PC-3 (cell line): Measurements from ENCODE around the gene PIANP. TPM values are rescaled to one million over a fixed set of nuclear protein-coding genes. Genes with fewer than 3 reads are reported as not detected.

ENCODE experiments used
- ATAC-seq: fragments of 200-7000 bp; cut with Tn5 transposase; 2 replicates; pipeline ENCODE4 v1.9.1; 2020; ENCODE audit warnings: mild to moderate bottlenecking, moderate library complexity
- BruUV-seq: library from RNA; stranded (reverse); fragments of 400-500 nt; replicated peaks from 2 replicates; lab custom pipeline; 2021; lab: Mats Ljungman, UMichigan
- CTCF ChIA-PET: fragments of 300-600 bp; sonication (Branson Sonifier 250); formaldehyde crosslinking; loops from one replicate; lab custom pipeline; 2022; ENCODE audit warnings: antibody characterized with exemption; lab: Charles Lee
- POLR2A ChIA-PET: fragments of 300-600 bp; sonication (Branson Sonifier 250); formaldehyde crosslinking; loops from one replicate; lab custom pipeline; 2022; ENCODE audit warnings: antibody characterized with exemption; ENCODE audit not compliant: unreplicated experiment; lab: Charles Lee
- DNase-seq: peaks from one replicate; pipeline ENCODE4 v3.0.0-alpha.2; 2015
- H2AFZ ChIP-seq: fragments of 300-600 bp; sonication (generic); 2 replicates; pipeline ENCODE4 v1.6.0; 2016; ENCODE audit warnings: antibody characterized with exemption, low read length
- H3F3A ChIP-seq: fragments of 300-600 bp; sonication (generic); one replicate; pipeline ENCODE4 v1.6.0; 2017; ENCODE audit warnings: antibody characterized with exemption, low read length, control low read depth, mild to moderate bottlenecking; ENCODE audit not compliant: unreplicated experiment
- H3K27ac ChIP-seq: fragments of 300-600 bp; sonication (generic); 2 replicates; pipeline ENCODE4 v1.5.1; 2016; ENCODE audit warnings: mild to moderate bottlenecking, low read length
- H3K27me3 ChIP-seq: fragments of 300-600 bp; sonication (generic); 2 replicates; pipeline ENCODE4 v1.6.1; 2016; ENCODE audit warnings: low read length, mixed read lengths
- H3K36me3 ChIP-seq: fragments of 300-600 bp; sonication (generic); 2 replicates; pipeline ENCODE4 v1.6.1; 2016; ENCODE audit warnings: low read depth, mixed run types, low read length, mixed read lengths
- H3K4me1 ChIP-seq: fragments of 300-600 bp; sonication (generic); 2 replicates; pipeline ENCODE4 v1.5.1; 2016; ENCODE audit warnings: low read length; ENCODE audit not compliant: insufficient read depth
- H3K4me2 ChIP-seq: fragments of 300-600 bp; sonication (generic); 2 replicates; pipeline ENCODE4 v1.6.0; 2016; ENCODE audit warnings: low read length
- H3K4me3 ChIP-seq: fragments of 300-600 bp; sonication (generic); 2 replicates; pipeline ENCODE4 v1.5.1; 2016; ENCODE audit warnings: mild to moderate bottlenecking, low read length, mixed read lengths
- H3K79me2 ChIP-seq: fragments of 300-600 bp; sonication (generic); 2 replicates; pipeline ENCODE4 v1.6.1; 2017; ENCODE audit warnings: low read length, mixed read lengths
- H3K9ac ChIP-seq: fragments of 300-600 bp; sonication (generic); 2 replicates; pipeline ENCODE4 v1.6.0; 2016; ENCODE audit warnings: mild to moderate bottlenecking, low read length
- H3K9me2 ChIP-seq: fragments of 300-600 bp; sonication (generic); replicated peaks from 2 replicates; pipeline ENCODE4 v1.6.1; 2016; ENCODE audit warnings: mixed run types, low read length, mixed read lengths
- H3K9me3 ChIP-seq: fragments of 300-600 bp; sonication (generic); 2 replicates; pipeline ENCODE4 v1.6.1; 2016; ENCODE audit warnings: low read length, mixed read lengths
- H4K20me1 ChIP-seq: fragments of 300-600 bp; sonication (generic); 2 replicates; pipeline ENCODE4 v1.6.1; 2016; ENCODE audit warnings: low read length, mixed read lengths
- EZH2 ChIP-seq: fragments of 300-600 bp; sonication (generic); IDR thresholded peaks from one replicate; pipeline ENCODE4 v1.6.1; 2017; ENCODE audit warnings: antibody characterized with exemption, mild to moderate bottlenecking, low read length; ENCODE audit not compliant: unreplicated experiment
- EZH2phosphoT487 ChIP-seq: fragments of 300-600 bp; sonication (generic); IDR thresholded peaks from 2 replicates; pipeline ENCODE4 v1.6.1; 2018; ENCODE audit warnings: mild to moderate bottlenecking, antibody characterized with exemption, low read length, borderline replicate concordance
- intact Hi-C: fragments of 100-400 bp; cut with micrococcal nuclease; formaldehyde crosslinking; loops from 2 replicates; pipeline ENCODE4 v1.9.0; 2023
- total RNA-seq: library from RNA; depleted of rRNA; stranded (reverse); fragments of >200 nt; gene quantifications from 2 replicates; pipeline ENCODE4 v1.2.3, GENCODE V29; 2014
- TF ChIP-seq, protein P1 (sequence below): fragments of 300-600 bp; sonication (generic); conservative IDR thresholded peaks from 2 replicates; pipeline ENCODE4 v1.5.1; 2017; ENCODE audit warnings: antibody characterized with exemption, low read depth, mild to moderate bottlenecking, low read length

The PIANP gene
- total RNA-seq, 1 experiment from 2014 or later = not detected

DNA sequence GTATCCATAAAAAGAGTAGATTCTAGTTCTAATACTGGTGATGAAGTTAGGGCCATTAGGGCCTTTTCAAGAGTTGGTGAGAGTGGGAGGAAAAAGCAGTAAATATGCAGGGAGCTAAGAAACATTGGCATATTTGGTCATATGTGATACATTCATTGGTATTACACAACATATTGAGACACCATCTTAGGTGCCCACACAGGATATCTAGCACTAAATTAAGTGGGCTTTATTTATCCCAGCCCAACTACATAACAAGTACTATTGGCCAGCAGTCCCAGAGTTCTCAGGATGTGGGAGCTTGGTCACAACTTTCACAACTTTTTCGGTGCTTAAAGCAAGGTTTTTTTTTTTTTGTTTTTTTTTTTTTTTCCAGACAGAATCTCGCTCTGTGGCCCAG, 35.7 kb downstream of the PIANP start:
- no peak overlapping the region for H3K4me2 ChIP-seq
- peaks cover 11% of the 10 kb centered on the region for H3K79me2 ChIP-seq
- H4K20me1 ChIP-seq = no peaks in the 10 kb centered on the region
- ATAC-seq (no peak), DNase-seq (no peak)
- BruUV-seq = no TSS peak
- ChIA-PET CTCF (no interaction called here), POLR2A (interaction anchor here (0.5 to 0.6 kb wide), 2 partner anchors 25 to 277 kb away, joined by 7 to 9 read pairs; partner anchors contain the start of gene ZNF384)
- H3K36me3 ChIP-seq = peaks cover 13% of the 10 kb centered on the region; the same call in 1 of the 2 replicates
- no peaks in the 10 kb centered on the region for H3K9me2 ChIP-seq
- H3K27me3 ChIP-seq = no peaks in the 10 kb centered on the region
- H3K27ac ChIP-seq = no peak overlapping the region
- H2AFZ ChIP-seq = no peak overlapping the region
- no peak overlapping the region for H3K9ac ChIP-seq
- H3K4me1 ChIP-seq = peaks cover 8% of the 10 kb centered on the region; the same call in 1 of the 2 replicates
- TF ChIP-seq, protein P1, sequence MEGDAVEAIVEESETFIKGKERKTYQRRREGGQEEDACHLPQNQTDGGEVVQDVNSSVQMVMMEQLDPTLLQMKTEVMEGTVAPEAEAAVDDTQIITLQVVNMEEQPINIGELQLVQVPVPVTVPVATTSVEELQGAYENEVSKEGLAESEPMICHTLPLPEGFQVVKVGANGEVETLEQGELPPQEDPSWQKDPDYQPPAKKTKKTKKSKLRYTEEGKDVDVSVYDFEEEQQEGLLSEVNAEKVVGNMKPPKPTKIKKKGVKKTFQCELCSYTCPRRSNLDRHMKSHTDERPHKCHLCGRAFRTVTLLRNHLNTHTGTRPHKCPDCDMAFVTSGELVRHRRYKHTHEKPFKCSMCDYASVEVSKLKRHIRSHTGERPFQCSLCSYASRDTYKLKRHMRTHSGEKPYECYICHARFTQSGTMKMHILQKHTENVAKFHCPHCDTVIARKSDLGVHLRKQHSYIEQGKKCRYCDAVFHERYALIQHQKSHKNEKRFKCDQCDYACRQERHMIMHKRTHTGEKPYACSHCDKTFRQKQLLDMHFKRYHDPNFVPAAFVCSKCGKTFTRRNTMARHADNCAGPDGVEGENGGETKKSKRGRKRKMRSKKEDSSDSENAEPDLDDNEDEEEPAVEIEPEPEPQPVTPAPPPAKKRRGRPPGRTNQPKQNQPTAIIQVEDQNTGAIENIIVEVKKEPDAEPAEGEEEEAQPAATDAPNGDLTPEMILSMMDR = no peak
- no peak for TF ChIP-seq EZH2
- TF ChIP-seq EZH2phosphoT487 = no peak
- H3K9me3 ChIP-seq = no peaks in the 10 kb centered on the region
- H3F3A ChIP-seq = no peaks in the 10 kb centered on the region
- no peak overlapping the region for H3K4me3 ChIP-seq
- intact Hi-C loops = loop anchor here (5.0 kb wide), 1 partner anchor 48 kb away; no protein-coding TSS in a partner anchor

DNA sequence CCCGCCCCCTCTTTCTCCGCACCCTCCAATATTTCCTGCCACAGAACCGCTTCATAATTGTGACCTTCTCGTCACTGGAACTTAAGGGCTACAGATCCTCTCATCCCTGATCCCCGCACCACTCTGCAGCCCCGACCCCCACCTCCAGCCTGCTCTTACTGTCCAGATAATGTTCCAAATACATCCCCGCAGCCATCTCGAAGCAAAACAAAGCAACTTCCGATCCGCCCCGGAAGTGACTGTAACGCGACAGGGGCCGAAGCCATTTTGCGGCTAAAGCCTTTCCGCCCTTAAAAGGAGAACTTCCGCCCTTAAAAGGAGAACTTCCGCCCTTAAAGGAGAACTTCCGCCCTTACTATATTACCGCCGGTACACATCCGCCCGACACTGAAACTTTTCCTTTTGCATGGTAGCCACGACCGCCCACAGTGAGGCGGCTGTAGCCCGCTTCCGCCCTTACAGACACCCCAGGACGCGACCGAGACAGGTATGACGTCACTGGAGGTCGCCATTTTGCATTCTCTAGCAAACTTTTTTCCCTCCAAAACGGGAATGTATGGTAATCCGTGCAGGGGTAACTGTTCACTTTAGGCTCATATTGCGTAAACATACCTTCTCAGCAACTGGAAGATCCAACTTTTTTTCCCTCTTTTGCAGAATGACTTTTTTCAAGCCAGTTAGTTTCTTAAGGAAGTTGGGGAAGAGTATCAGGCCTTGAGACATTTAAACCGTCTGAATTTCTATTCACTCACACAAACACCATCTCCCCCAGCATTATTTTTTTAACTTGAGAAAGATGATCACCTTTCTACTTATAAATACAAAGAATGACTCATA, 37.5 kb downstream of the PIANP start, which contains the start of gene ING4:
Gene ING4 (minus strand): TSS at position 214 of the 837 bp plus-strand sequence. CDS start 18 bp downstream, at position 196.
- Histone ChIP-seq H3K79me2 (peaks cover 11% of the 10 kb centered on the region), H3K9me2 (no peaks in the 10 kb centered on the region), H3K9ac (peak within 1 kb of the TSS; percentile 69), H2AFZ (peak within 1 kb of the TSS; percentile 81), H3K27me3 (no peaks in the 10 kb centered on the region), H3K4me3 (peak within 1 kb of the TSS; percentile 75), H3K4me2 (peak within 1 kb of the TSS; percentile 91), H4K20me1 (no peaks in the 10 kb centered on the region), H3K4me1 (peaks cover 8% of the 10 kb centered on the region; the same call in 1 of the 2 replicates), H3K9me3 (no peaks in the 10 kb centered on the region), H3F3A (no peaks in the 10 kb centered on the region), H3K36me3 (peaks cover 4% of the 10 kb centered on the region; the same call in 1 of the 2 replicates), H3K27ac (peak within 1 kb of the TSS; percentile 45)
- CTCF ChIA-PET = no interaction called here
- DNase-seq = peak; percentile 97
- TF ChIP-seq, protein P1 = no peak
- TF ChIP-seq EZH2 (no peak), EZH2phosphoT487 (no peak)
- BruUV-seq = TSS peak; percentile 75
- peak; percentile 99 for ATAC-seq
- intact Hi-C loops = loop anchor here (1.0 to 5.0 kb wide), 2 partner anchors 26 to 46 kb away; partner anchors contain the start of gene ZNF384
- POLR2A ChIA-PET = no interaction called here

DNA sequence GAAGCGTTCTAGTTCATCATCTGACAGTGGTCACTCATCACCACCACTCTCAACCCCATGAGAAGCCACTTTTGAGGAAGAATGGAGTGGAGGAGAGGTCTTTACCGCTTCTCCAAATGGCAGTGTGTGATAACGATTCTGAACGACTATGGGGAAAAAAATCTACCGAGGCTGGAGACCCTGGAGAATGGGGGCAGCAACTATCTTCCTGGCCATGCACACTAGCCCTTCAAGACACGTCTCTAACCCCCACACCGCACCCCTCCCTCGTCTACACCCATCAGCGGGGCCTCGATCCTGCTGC, 38.1 kb downstream of the PIANP start:
- intact Hi-C loops = loop anchor here (5.0 kb wide), 1 partner anchor 45 kb away; no protein-coding TSS in a partner anchor
- no peak overlapping the region for H3K27ac ChIP-seq
- no peaks in the 10 kb centered on the region for H4K20me1 ChIP-seq
- peaks cover 8% of the 10 kb centered on the region; the same call in 1 of the 2 replicates for H3K4me1 ChIP-seq
- H3K9ac ChIP-seq = peak overlapping the region; percentile 69
- POLR2A ChIA-PET = no interaction called here
- H3K4me3 ChIP-seq = peak overlapping the region; percentile 75
- no peaks in the 10 kb centered on the region for H3F3A ChIP-seq
- H3K79me2 ChIP-seq = peaks cover 11% of the 10 kb centered on the region
- H2AFZ ChIP-seq = peak overlapping the region; percentile 79
- TF ChIP-seq EZH2 (no peak), EZH2phosphoT487 (no peak)
- TF ChIP-seq, protein P1 = no peak
- H3K27me3 ChIP-seq = no peaks in the 10 kb centered on the region
- CTCF ChIA-PET = no interaction called here
- peak overlapping the region; percentile 91 for H3K4me2 ChIP-seq
- TSS peak; percentile 63 for BruUV-seq
- H3K36me3 ChIP-seq = peaks cover 4% of the 10 kb centered on the region; the same call in 1 of the 2 replicates
- no peaks in the 10 kb centered on the region for H3K9me3 ChIP-seq
- H3K9me2 ChIP-seq = no peaks in the 10 kb centered on the region
- DNase-seq (no peak), ATAC-seq (peak; percentile 51)
